Uterus (tissue), 4 donors: ENCODE data around the gene KIF26B. TPM values are rescaled to one million over a fixed set of nuclear protein-coding genes. Genes with fewer than 3 reads are reported as not detected.

Experiments
- DNase-seq, 2 donors: peaks; one replicate each; pipeline ENCODE4 v3.0.0-alpha.2; 2019 to 2020
- H3K27ac ChIP-seq, 2 donors: fragments of 200-600 bp; sonication (generic); 1 replicate in 1 of 2; 2 replicates in 1 of 2; pipeline ENCODE4 v1.5.1; 2016 to 2018
- H3K27me3 ChIP-seq, 2 donors: fragments of 200-600 bp; sonication (generic); one replicate each; pipeline ENCODE4 v1.5.1; 2018 to 2019; ENCODE audit warnings: control low read depth in 1 of 2
- H3K36me3 ChIP-seq, 2 donors: fragments of 200-600 bp; sonication (generic); one replicate each; pipeline ENCODE4 v1.5.1; 2019; ENCODE audit warnings: control low read depth in 1 of 2
- H3K4me1 ChIP-seq, 2 donors: fragments of 200-600 bp; sonication (generic); one replicate each; pipeline ENCODE4 v1.5.1; 2018 to 2019; ENCODE audit warnings: control low read depth in 1 of 2
- H3K4me3 ChIP-seq, 2 donors: fragments of 200-600 bp; sonication (generic); 1 replicate in 1 of 2; 2 replicates in 1 of 2; pipeline ENCODE4 v1.5.1; 2018 to 2019; ENCODE audit warnings: mild to moderate bottlenecking in 1 of 2
- H3K9me3 ChIP-seq, 2 donors: fragments of 200-600 bp; sonication (generic); one replicate each; pipeline ENCODE4 v1.5.1; 2019; ENCODE audit warnings: control low read depth in 1 of 2
- CTCF ChIP-seq, 4 experiments: fragments of 200-600 bp in 2 of 4; fragments of 450-650 bp in 2 of 4; sonication (generic) in 2 of 4; IDR thresholded peaks; one replicate each; pipeline ENCODE4 v1.5.1; 2016 to 2019; ENCODE audit warnings: antibody characterized with exemption in 4 of 4, mild to moderate bottlenecking in 2 of 4, moderate library complexity in 1 of 4
- POLR2A ChIP-seq, 2 donors: fragments of 450-650 bp; IDR thresholded peaks; one replicate each; pipeline ENCODE4 v1.6.1; 2016; ENCODE audit warnings: antibody characterized with exemption in 2 of 2, mild to moderate bottlenecking in 1 of 2, moderate library complexity in 1 of 2
- intact Hi-C: fragments of 100-400 bp; cut with DNase I; formaldehyde crosslinking; loops from one replicate; pipeline ENCODE4 v1.15.1; 2023; ENCODE audit warnings: low total_unique reads
- total RNA-seq, 4 donors: library from RNA; depleted of rRNA in 3 of 4; stranded (reverse); fragments of >200 nt in 3 of 4; gene quantifications; one replicate each; pipeline versions ENCODE4 v1.1.0 to v1.2.4, GENCODE V29; 2014 to 2023
- donor health status: DM: yes; HTN: yes; CAD: no.

Gene KIF26B
- total RNA-seq, 4 donors from 2014 or later: 0.27 to 17.4 (median 1.3) TPM; not detected in 1

DNA sequence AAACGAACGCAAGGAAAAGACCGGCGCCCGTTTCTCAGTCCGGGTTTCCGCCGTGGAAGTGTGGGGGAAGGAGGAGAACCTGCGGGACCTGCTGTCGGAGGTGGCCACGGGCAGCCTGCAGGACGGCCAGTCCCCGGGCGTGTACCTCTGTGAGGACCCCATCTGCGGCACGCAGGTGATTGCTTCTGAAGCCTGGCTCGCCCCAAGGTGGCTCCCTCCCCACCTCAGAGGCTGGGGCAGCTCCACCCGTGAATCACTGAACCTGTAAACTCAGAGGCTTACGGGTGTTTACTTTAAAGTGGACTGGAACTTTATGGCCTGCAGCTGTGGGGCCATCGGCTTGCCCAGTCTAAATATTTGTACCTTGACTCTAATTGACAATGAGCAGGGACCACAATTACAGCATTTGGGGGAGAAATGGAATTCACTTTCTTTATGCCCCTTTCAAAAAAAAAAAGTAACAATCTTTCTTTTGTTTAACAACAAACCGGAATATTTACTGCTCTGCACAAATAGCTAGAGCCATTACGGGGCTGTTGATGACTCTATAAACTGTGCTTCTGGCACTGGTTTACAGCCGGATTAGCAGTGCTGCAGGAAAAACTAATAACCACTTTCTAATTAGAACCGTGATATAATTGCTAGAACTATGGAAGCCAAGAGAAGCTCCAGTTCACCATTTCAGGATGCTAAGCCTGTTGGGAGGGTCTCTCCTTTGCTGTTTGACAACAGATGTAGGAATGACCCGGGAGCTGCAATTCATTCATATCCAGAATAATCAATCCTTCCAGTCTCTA lies 454.8 kb downstream of the KIF26B start:
- H3K4me3 ChIP-seq: no peak overlapping the region
- intact Hi-C loops: no loop called here
- H3K4me1 ChIP-seq: peaks cover 0 to 5% of the 10 kb centered on the region in 2 donors
- no peaks in the 10 kb centered on the region for H3K27me3 ChIP-seq
- no peak overlapping the region for H3K27ac ChIP-seq
- no peak for TF ChIP-seq POLR2A (IDR thresholded peaks at IDR 0.05)
- no peak for TF ChIP-seq CTCF (IDR thresholded peaks at IDR 0.05)
- H3K36me3 ChIP-seq: no peaks in the 10 kb centered on the region
- no peaks in the 10 kb centered on the region for H3K9me3 ChIP-seq
- DNase-seq: no peak

DNA sequence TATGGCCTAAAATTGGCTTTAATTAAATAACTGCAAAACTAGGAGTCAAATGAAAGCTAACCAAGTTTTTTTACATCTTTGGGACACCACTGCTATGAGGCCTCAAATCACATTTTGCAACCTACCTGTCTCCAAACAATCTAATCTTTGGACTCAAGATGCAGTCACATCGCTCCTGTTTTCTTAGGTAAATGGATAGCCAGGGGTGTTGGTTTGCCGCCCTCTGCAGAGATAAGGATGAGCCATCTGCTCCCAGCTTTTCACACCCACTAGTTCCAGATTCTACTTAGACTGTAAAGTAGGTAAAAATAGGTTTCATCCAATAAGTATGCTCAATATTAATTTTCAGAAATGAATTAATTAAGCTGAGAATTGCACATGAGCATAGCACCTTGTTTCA lies 456.5 kb downstream of the KIF26B start:
- H3K36me3 ChIP-seq: no peaks in the 10 kb centered on the region
- no peaks in the 10 kb centered on the region for H3K9me3 ChIP-seq
- DNase-seq: no peak
- TF ChIP-seq POLR2A (IDR thresholded peaks at IDR 0.05) (no peak), CTCF (IDR thresholded peaks at IDR 0.05) (no peak)
- H3K4me3 ChIP-seq: no peak overlapping the region
- H3K27ac ChIP-seq: no peak overlapping the region
- H3K27me3 ChIP-seq: no peaks in the 10 kb centered on the region
- no peaks in the 10 kb centered on the region for H3K4me1 ChIP-seq
- intact Hi-C loops: no loop called here

DNA sequence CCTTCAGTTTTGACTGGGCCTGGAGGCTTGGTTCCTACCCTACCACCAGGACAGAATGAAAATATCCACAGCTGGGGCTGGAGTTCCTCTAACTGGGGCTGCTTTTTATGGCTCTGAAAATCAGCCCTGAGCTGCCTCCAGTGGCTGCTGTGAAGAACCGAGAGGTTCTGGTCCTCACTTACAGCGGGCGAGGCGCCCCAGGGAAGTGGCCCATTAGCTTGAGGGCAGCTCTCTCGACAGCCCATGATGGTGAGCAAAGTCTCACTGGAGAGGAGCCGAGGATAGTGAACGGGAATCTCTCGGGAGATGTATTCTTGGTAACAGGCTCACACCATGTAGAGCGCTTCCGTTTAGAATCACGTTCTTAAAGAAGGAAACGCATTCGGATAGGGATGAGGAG lies 459.7 kb downstream of the KIF26B start:
- no peaks in the 10 kb centered on the region for H3K27me3 ChIP-seq
- H3K4me1 ChIP-seq: no peaks in the 10 kb centered on the region
- no peak overlapping the region for H3K4me3 ChIP-seq
- intact Hi-C loops: no loop called here
- no peaks in the 10 kb centered on the region for H3K9me3 ChIP-seq
- no peaks in the 10 kb centered on the region for H3K36me3 ChIP-seq
- no peak for TF ChIP-seq POLR2A (IDR thresholded peaks at IDR 0.05)
- TF ChIP-seq CTCF (IDR thresholded peaks at IDR 0.05): no peak
- H3K27ac ChIP-seq: no peak overlapping the region
- DNase-seq: no peak

DNA sequence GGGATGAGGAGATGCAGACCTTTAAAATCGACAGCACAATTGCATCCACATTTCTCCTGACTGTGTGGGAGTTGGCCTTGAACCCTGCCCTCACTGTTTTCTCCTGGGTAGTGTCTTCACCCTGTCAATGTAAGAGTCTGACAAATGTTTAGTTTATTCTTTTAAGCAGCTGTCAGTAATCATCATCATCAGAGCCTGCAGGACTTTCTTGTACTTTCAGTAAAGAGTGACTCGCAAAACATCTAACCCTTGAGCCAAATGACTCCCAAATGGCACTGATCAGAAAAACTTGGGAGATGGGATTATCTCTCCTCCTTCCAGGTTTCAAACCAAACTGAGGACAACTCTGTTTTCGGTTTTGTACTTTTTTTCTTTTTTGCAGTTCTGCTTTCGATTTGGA lies 460.2 kb downstream of the KIF26B start:
- H3K27ac ChIP-seq: no peak overlapping the region
- no peaks in the 10 kb centered on the region for H3K36me3 ChIP-seq
- H3K4me1 ChIP-seq: no peaks in the 10 kb centered on the region
- no peaks in the 10 kb centered on the region for H3K27me3 ChIP-seq
- intact Hi-C loops: no loop called here
- no peaks in the 10 kb centered on the region for H3K9me3 ChIP-seq
- TF ChIP-seq CTCF (IDR thresholded peaks at IDR 0.05) (no peak), POLR2A (IDR thresholded peaks at IDR 0.05) (no peak)
- DNase-seq: no peak
- H3K4me3 ChIP-seq: no peak overlapping the region

DNA sequence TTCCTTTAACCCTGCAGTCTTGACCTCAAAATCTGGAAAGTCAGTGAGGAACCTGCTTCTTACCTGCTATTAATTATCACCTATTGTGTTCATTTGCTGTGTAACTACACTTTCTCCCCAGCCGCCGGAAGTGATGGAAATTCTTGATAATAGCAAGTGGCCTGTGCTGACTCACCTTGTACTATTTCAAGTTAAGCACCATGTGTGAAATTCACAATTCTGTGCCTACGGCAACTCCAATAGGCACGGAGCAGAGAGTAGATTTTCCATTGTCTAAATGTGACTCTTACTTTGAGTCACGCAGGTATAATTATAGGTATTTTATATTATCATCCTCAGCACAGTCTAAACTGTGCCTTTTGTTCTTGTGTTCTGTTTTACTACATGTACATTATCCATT lies 466.8 kb downstream of the KIF26B start:
- no peak overlapping the region for H3K27ac ChIP-seq
- H3K9me3 ChIP-seq: no peaks in the 10 kb centered on the region
- H3K4me1 ChIP-seq: no peaks in the 10 kb centered on the region
- TF ChIP-seq POLR2A (IDR thresholded peaks at IDR 0.05) (no peak), CTCF (IDR thresholded peaks at IDR 0.05) (no peak)
- no peak for DNase-seq
- H3K27me3 ChIP-seq: no peaks in the 10 kb centered on the region
- H3K36me3 ChIP-seq: no peaks in the 10 kb centered on the region
- no peak overlapping the region for H3K4me3 ChIP-seq
- intact Hi-C loops: no loop called here
